Fibroblast of the aortic adventitia (primary cell): ENCODE results near the gene MAGEA9. TPM values are rescaled to one million over a fixed set of nuclear protein-coding genes. Genes with fewer than 3 reads are reported as not detected.
"Not testable (repeated sequence)": the region's sequence is repeated elsewhere in the genome, so short reads cannot be mapped to it uniquely, and the experiment has no call there.

Source experiments
- DNase-seq: peaks from one replicate; pipeline ENCODE4 v3.0.0-alpha.2; 2010; ENCODE audit warnings: low read depth
- H3K4me3 ChIP-seq: 2 replicates; pipeline ENCODE4 v1.5.1; 2011; ENCODE audit warnings: low read depth, mild to moderate bottlenecking, control low read depth, low read length, moderate library complexity
- small RNA-seq: library from RNA; depleted of rRNA; stranded (forward); fragments of <200 nt; gene quantifications from one replicate; pipeline ENCODE3, GENCODE V24; 2012
- total RNA-seq: library from RNA; depleted of rRNA; stranded (reverse); fragments of >200 nt; gene quantifications from 2 replicates; pipeline ENCODE4 v1.2.3, GENCODE V29; 2012; ENCODE audit warnings: low replicate concordance
- TF ChIP-seq, protein P1 (sequence below): IDR thresholded peaks from 2 replicates; pipeline ENCODE4 v1.5.1; 2011; ENCODE audit warnings: mild to moderate bottlenecking, low read length, control low read depth, inconsistent platforms; ENCODE audit not compliant: insufficient read depth

MAGEA9 gene
- total RNA-seq, 1 donor, result not detected

DNA sequence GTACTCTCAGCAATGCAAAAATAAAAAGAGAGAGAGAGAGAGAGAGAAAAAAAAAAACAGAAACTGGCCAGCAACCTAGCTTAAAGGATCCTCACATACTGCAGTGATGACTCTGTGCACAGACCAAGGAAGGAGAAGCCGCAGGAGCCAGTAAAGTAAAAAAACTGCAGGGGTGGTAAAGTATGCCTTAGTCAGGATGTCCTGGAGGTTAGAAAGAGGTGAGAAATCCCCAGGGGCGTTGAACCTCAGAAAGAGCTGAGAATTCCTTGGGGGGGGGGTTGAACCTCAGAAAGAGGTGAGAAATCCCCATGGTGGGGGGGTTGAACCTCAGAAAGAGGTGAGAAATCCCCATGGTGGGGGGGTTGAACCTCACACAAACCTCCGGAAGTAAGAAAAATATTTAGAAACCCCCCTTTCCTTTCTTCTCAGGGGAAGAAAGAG is 48.0 kb downstream of the MAGEA9 start:
- no peak overlapping the region for H3K4me3 ChIP-seq
- peak; percentile 36 for DNase-seq
- TF ChIP-seq, protein P1, sequence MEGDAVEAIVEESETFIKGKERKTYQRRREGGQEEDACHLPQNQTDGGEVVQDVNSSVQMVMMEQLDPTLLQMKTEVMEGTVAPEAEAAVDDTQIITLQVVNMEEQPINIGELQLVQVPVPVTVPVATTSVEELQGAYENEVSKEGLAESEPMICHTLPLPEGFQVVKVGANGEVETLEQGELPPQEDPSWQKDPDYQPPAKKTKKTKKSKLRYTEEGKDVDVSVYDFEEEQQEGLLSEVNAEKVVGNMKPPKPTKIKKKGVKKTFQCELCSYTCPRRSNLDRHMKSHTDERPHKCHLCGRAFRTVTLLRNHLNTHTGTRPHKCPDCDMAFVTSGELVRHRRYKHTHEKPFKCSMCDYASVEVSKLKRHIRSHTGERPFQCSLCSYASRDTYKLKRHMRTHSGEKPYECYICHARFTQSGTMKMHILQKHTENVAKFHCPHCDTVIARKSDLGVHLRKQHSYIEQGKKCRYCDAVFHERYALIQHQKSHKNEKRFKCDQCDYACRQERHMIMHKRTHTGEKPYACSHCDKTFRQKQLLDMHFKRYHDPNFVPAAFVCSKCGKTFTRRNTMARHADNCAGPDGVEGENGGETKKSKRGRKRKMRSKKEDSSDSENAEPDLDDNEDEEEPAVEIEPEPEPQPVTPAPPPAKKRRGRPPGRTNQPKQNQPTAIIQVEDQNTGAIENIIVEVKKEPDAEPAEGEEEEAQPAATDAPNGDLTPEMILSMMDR, result no peak

DNA sequence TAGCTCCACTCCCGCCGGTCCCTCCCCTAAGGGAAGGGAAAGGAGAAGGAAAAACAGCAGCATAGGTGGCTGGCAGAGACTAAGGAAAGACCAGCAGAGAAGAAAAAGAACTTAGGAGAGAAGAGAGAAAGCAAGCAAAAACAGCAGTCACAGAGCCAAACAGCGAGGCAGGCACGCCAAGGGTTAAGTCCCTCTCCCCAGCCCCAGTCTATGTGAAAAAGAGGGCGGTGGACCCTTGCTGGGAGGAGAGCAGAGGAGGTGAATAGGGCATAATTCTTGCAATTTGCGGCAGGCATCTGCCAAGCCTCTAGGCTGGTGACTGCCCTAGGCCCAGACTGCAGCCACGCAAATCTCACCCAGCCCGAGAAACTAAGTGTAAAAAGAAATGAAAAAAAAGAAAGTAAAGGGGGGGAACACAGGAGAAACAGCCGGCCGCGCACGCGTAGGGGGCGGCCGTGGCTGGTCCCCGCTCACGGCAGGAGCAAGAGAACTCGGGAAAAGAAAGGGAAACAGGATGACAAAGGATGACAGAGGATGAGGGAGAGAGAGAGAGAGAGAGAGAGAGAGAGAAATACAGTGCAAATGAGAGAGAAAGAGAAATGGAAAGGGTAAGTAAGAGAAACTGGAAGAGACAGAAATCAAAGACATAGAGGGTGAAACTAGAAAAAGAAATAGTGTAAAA is 48.6 kb downstream of the MAGEA9 start:
- TF ChIP-seq, protein P1, result no peak
- peak overlapping the region; percentile 55 for H3K4me3 ChIP-seq
- DNase-seq, result peak; percentile 33

DNA sequence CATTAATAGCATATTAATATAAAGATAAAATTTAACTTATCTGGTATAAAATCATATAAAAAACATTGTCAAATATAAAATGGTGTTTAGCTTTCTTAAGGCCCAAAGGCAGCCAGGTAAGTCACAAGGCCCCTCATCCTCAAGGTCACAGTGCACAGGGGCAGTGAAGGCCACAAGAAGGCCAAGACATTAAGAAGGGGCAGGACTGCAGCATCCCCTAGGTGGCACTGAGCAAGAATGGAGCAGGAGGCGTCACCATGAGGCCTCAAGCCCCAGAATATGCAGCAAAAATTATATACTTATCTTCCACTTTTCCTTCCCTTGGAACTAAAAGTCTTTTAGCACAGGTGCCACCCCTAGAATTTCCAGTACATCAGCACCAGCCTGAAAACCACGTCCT is 49.7 kb downstream of the MAGEA9 start:
- no peak overlapping the region for H3K4me3 ChIP-seq
- TF ChIP-seq, protein P1, result no peak
- no peak for DNase-seq

DNA sequence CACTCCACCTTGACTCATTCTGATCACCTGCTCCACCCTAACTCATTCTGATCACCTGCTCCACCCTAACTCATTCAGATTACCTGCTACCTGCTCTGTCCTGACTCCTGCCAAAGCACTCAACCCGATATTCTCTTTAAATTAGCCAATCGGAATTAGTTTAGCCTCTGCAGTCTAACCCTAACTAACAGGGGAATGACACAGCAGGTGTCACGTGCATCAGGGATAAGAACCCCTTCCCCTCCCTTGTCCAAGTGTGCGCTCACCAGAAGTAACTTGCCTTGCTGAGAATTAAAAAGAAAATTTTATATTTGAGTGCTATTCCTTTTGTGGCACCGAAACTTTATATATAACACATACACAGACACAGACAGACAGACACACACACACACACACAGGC is 55.0 kb downstream of the MAGEA9 start:
- H3K4me3 ChIP-seq, DNase-seq: not testable (repeated sequence)

DNA sequence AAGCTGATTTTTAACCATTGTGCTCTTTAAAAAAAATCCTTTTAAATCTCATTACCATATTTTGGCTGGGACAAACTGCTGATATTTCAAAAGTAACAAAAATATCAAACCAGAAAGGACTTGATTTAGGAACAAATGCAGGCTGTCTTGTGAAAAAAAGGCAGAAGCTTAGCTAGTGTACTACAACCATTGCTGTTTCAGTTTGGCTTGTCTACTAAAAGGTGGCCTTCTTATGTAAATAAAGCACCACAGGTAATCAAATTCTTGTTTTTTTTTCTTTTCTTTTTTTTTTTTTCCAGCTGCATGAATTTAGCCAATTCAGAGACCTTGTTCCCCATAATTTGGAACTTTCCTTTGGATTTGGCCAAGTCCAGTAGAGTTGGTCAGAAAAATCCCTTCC is 55.4 kb downstream of the MAGEA9 start:
- no peak for DNase-seq
- TF ChIP-seq, protein P1, result no peak
- H3K4me3 ChIP-seq, result no peak overlapping the region

Small RNAs within 50 kb of the gene (small RNA-seq; reads per million reads assigned to genes)
- gene AC244098.1, result not detected
- gene AC244098.2, result not detected
- gene AC244098.3, result not detected

Other genes with a start within 250 kb of the MAGEA9 start
- gene EOLA1, start 240.9 kb upstream of the MAGEA9 start, total RNA-seq, result 11.1 and 19.4 TPM in 2 replicates
- not detected in 2 replicates for gene HSFX3, start 232.0 kb upstream of the MAGEA9 start, total RNA-seq
- gene MAGEA9B, start 194.5 kb upstream of the MAGEA9 start, total RNA-seq, result not detected in 2 replicates
- gene HSFX2, start 186.6 kb upstream of the MAGEA9 start, total RNA-seq, result 0.36 TPM in 1 of 2 replicates, not detected in the other
- gene TMEM185A, start 150.1 kb upstream of the MAGEA9 start, total RNA-seq, result 6.6 and 13.6 TPM in 2 replicates
- not detected in 2 replicates for gene MAGEA11, start 69.9 kb upstream of the MAGEA9 start, total RNA-seq
- gene HSFX1, start 7.9 kb upstream of the MAGEA9 start, total RNA-seq, result 0.45 TPM in 1 of 2 replicates, not detected in the other
- not detected in 2 replicates for gene MAGEA8, start 99.3 kb downstream of the MAGEA9 start, total RNA-seq
- gene HSFX4, start 147.6 kb downstream of the MAGEA9 start, total RNA-seq, result not detected in 2 replicates
- gene EOLA2, start 156.6 kb downstream of the MAGEA9 start, total RNA-seq, result 15.5 and 21.8 TPM in 2 replicates